ENCODE results near the gene AJAP1. TPM values are rescaled to one million over a fixed set of nuclear protein-coding genes. Genes with fewer than 3 reads are reported as not detected.

AJAP1 gene
- total RNA-seq, 1 donor from 2014 or later = 6.9 TPM

- DNase-seq (ENCODE audit: low spot score in 2 of 2) = no peak
- no peak overlapping the region for H3K4me3 ChIP-seq
- H3K27me3 ChIP-seq = no peaks in the 10 kb centered on the region
- intact Hi-C loops (cut with DNase I) = no loop called here
- H3K4me1 ChIP-seq = no peaks in the 10 kb centered on the region
- no peak overlapping the region for H3K27ac ChIP-seq
- TF ChIP-seq, protein P1, sequence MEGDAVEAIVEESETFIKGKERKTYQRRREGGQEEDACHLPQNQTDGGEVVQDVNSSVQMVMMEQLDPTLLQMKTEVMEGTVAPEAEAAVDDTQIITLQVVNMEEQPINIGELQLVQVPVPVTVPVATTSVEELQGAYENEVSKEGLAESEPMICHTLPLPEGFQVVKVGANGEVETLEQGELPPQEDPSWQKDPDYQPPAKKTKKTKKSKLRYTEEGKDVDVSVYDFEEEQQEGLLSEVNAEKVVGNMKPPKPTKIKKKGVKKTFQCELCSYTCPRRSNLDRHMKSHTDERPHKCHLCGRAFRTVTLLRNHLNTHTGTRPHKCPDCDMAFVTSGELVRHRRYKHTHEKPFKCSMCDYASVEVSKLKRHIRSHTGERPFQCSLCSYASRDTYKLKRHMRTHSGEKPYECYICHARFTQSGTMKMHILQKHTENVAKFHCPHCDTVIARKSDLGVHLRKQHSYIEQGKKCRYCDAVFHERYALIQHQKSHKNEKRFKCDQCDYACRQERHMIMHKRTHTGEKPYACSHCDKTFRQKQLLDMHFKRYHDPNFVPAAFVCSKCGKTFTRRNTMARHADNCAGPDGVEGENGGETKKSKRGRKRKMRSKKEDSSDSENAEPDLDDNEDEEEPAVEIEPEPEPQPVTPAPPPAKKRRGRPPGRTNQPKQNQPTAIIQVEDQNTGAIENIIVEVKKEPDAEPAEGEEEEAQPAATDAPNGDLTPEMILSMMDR (IDR thresholded peaks at IDR 0.05) = no peak
- H3K36me3 ChIP-seq = no peaks in the 10 kb centered on the region
- H3K9me3 ChIP-seq = no peaks in the 10 kb centered on the region
These were observed 41.8 kb downstream of the AJAP1 start for GRCh38 chr1:4696161-4696745.

GRCh38 chr1:4696753-4697152 lies 42.3 kb downstream of the AJAP1 start:
- H3K27me3 ChIP-seq = no peaks in the 10 kb centered on the region

GRCh38 chr1:4697801-4698200 lies 43.4 kb downstream of the AJAP1 start:
- Histone ChIP-seq H3K9me3 (no peaks in the 10 kb centered on the region), H3K4me1 (no peaks in the 10 kb centered on the region), H3K27ac (no peak overlapping the region), H3K4me3 (no peak overlapping the region), H3K36me3 (no peaks in the 10 kb centered on the region), H3K27me3 (no peaks in the 10 kb centered on the region)
- intact Hi-C loops (cut with DNase I) = no loop called here
- TF ChIP-seq, protein P1 (IDR thresholded peaks at IDR 0.05) = no peak
- no peak for DNase-seq (ENCODE audit: low spot score in 2 of 2)

More at GRCh38 chr1:4696753-4697152, 42.3 kb downstream of the AJAP1 start:
- Histone ChIP-seq H3K4me3 (no peak overlapping the region), H3K9me3 (no peaks in the 10 kb centered on the region), H3K27ac (no peak overlapping the region), H3K36me3 (no peaks in the 10 kb centered on the region), H3K4me1 (no peaks in the 10 kb centered on the region)
- intact Hi-C loops (cut with DNase I) = no loop called here
- TF ChIP-seq, protein P1 (IDR thresholded peaks at IDR 0.05) = no peak
- DNase-seq (ENCODE audit: low spot score in 2 of 2) = no peak

DNA sequence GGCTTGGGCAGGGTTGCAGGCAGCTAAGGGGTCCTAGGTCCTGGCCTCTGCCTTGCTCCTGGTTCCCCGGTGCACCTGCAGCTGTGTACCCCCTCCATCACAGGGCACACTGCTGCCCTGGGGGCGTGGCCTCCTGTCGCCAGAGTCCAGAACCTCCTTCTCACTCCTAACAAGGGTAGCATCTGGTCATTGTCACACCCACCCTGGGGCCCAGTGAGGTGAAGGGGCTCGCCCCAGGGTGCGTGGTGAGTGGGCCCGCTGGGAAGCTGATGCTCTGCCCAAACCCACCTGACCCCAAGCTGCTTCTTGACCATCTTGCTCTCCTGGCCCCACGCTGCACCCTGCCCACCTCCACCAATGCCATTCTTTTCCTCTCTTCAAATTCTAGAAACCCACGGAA lies 44.5 kb downstream of the AJAP1 start:
- Histone ChIP-seq H3K9me3 (no peaks in the 10 kb centered on the region), H3K27ac (no peak overlapping the region), H3K4me3 (no peak overlapping the region), H3K36me3 (no peaks in the 10 kb centered on the region), H3K27me3 (no peaks in the 10 kb centered on the region), H3K4me1 (no peaks in the 10 kb centered on the region)
- DNase-seq (ENCODE audit: low spot score in 2 of 2) = no peak
- TF ChIP-seq, protein P1 (IDR thresholded peaks at IDR 0.05) = no peak
- intact Hi-C loops (cut with DNase I) = no loop called here

DNA sequence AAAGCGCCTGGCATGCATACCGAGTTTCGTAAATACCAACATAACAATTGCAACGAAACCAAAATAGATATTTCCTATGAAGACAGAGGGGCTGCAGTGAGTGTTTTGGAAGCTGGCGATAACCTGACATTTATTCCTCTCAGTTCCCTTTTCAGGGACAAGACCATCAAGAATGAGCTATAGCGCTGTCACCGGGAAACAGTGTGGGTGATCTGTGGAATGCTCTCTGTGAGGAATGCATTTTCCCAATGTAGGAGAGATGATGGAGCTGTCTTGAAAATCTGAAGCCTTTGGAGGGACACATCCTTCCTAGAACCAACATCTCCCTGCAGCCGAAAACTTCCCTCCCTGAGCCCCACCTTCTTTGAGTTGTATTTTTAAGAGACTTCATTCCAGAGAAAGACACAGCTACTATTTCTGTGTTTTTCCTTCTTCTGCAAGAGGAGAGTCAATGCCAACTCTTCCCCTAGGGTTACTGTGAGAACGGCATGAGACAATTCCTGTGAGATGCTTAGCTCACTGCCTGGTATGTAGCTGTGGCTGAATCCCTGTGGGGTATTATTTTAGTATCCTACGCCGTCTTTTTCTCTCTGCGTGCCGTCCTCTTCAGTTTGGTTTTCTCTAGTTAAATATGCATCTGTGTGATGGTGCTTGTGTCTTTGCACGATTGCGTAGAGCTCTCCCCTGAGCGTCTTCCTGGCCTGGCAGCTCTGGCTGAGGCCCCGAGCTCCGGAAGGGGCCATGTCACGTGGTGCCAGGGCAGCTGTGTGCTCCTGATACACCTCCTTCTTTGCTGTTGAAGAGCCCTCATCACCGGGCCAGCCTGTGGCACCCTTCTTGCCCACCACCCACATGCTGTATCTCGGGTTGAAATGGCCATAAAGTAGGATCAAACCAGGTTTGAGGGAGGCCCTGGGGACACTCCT lies 45.2 kb downstream of the AJAP1 start:
- H3K9me3 ChIP-seq = no peaks in the 10 kb centered on the region
- intact Hi-C loops (cut with DNase I) = no loop called here
- no peaks in the 10 kb centered on the region for H3K36me3 ChIP-seq
- no peaks in the 10 kb centered on the region for H3K27me3 ChIP-seq
- no peaks in the 10 kb centered on the region for H3K4me1 ChIP-seq
- H3K4me3 ChIP-seq = no peak overlapping the region
- TF ChIP-seq, protein P1 (IDR thresholded peaks at IDR 0.05) = no peak
- H3K27ac ChIP-seq = no peak overlapping the region
- DNase-seq (ENCODE audit: low spot score in 2 of 2) = no peak

Measured in ascending aorta (tissue), 2 donors.